PFSK-1 (cell line): Measurements from ENCODE around the gene USP32.

Experiments used
- FOXP2 ChIP-seq: optimal IDR thresholded peaks from 2 replicates; pipeline ENCODE3; 2011; ENCODE audit warnings: borderline replicate concordance, control low read depth, inconsistent platforms; ENCODE audit not compliant: insufficient read depth; ENCODE audit errors: extremely low read length, extremely low read depth
- POLR2AphosphoS5 ChIP-seq: IDR thresholded peaks from 2 replicates; pipeline ENCODE4 v1.6.1; 2012; ENCODE audit warnings: low read depth, mild to moderate bottlenecking, control low read depth, low read length, moderate library complexity
- REST ChIP-seq, 2 experiments: IDR thresholded peaks; 2 replicates each; pipeline versions ENCODE4 v1.6.1 to v1.8.0; 2011 to 2012; ENCODE audit warnings: low read depth in 2 of 2, low read length in 2 of 2, control low read depth in 1 of 2, inconsistent platforms in 1 of 2, mild to moderate bottlenecking in 1 of 2, moderate library complexity in 1 of 2; ENCODE audit not compliant: insufficient read depth in 1 of 2
- SIN3A ChIP-seq: IDR thresholded peaks from 2 replicates; pipeline ENCODE4 v1.6.1; 2012; ENCODE audit warnings: mild to moderate bottlenecking, low read length, moderate library complexity, borderline replicate concordance; ENCODE audit not compliant: insufficient read depth
- TAF1 ChIP-seq: IDR thresholded peaks from 2 replicates; pipeline ENCODE4 v1.6.1; 2012; ENCODE audit warnings: low read length, control low read depth, borderline replicate concordance; ENCODE audit not compliant: insufficient read depth

Gene USP32

GRCh38 chr17:60321336-60322055, 70.4 kb downstream of the USP32 start:
- no peak for TF ChIP-seq POLR2AphosphoS5
- no peak for TF ChIP-seq REST (IDR thresholded peaks at IDR 0.05; ENCODE audit: insufficient read depth in 1 of 2, low read depth in 2 of 2, low read length in 2 of 2)
- TF ChIP-seq TAF1, result no peak
- no peak for TF ChIP-seq FOXP2
- no peak for TF ChIP-seq SIN3A

DNA sequence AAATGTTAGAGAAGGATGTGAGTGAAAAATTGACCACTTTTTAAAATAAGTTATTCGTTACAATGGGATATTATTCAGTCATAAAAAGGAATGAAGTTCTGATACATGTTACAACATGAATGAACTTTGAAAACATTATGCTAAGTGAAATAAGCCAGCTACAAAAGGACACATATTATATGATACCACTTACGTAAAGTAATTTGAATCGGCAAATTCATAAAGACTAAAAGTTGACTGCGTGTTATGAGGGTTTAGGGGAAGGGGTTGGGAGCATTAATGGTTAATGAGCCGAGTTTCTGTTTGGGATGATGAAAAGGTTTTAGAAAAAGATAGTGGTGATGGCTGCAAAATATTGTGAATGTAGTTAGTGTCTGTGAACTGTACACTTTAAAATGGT, 73.1 kb downstream of the USP32 start:
- TF ChIP-seq POLR2AphosphoS5 (no peak), TAF1 (no peak), REST (IDR thresholded peaks at IDR 0.05; ENCODE audit: insufficient read depth in 1 of 2, low read depth in 2 of 2, low read length in 2 of 2) (no peak), SIN3A (no peak)

DNA sequence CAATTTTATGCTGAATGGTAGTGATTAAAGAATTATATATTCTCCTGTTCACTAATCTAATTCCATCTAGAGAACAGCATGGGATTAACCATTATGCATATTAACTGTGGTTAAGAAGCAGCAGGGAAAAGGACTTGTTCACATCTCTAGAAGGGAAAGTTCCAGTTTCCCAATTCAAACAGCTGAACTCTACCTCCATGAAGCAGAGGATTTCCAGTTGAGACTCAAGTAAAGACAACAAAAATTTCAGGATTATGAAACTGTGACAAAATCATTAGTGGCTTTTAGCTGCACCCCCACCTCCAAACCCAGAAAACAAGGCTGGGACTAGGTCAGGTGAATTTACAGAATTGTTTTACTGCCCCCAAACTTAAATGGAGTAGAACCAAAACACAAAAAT, 73.6 kb downstream of the USP32 start:
- no peak for TF ChIP-seq TAF1
- no peak for TF ChIP-seq FOXP2
- no peak for TF ChIP-seq SIN3A
- TF ChIP-seq POLR2AphosphoS5, result no peak
- TF ChIP-seq REST (IDR thresholded peaks at IDR 0.05; ENCODE audit: insufficient read depth in 1 of 2, low read depth in 2 of 2, low read length in 2 of 2), result no peak

GRCh38 chr17:60315650-60316049, 76.3 kb downstream of the USP32 start:
- no peak for TF ChIP-seq SIN3A
- no peak for TF ChIP-seq FOXP2
- no peak for TF ChIP-seq REST (IDR thresholded peaks at IDR 0.05; ENCODE audit: insufficient read depth in 1 of 2, low read depth in 2 of 2, low read length in 2 of 2)
- no peak for TF ChIP-seq POLR2AphosphoS5
- no peak for TF ChIP-seq TAF1

GRCh38 chr17:60314423-60314822, 77.5 kb downstream of the USP32 start:
- TF ChIP-seq TAF1 (no peak), REST (IDR thresholded peaks at IDR 0.05; ENCODE audit: insufficient read depth in 1 of 2, low read depth in 2 of 2, low read length in 2 of 2) (no peak), FOXP2 (no peak), SIN3A (no peak), POLR2AphosphoS5 (no peak)
